Measurements from ENCODE around the gene CREBZF.

DNA sequence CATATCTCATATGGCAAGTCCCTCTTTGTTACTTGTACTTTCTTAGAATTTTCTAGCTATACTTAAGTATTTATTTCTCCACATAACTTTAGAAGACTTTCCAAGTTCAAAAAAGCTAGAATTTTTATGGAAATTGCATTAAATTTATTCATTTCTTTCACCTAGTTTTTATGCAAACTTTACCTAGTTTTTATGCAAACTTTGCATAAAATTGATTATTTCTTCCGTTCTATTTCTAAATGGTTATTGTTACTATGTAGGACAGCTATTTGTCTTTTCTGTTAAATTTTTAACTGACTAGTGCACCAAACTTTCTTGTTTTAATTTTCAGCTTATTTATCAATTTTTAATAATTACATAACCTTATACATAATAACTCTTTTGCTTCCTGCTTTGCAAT lies 3.2 kb upstream of the CREBZF start:
- TF ChIP-seq, protein P1, sequence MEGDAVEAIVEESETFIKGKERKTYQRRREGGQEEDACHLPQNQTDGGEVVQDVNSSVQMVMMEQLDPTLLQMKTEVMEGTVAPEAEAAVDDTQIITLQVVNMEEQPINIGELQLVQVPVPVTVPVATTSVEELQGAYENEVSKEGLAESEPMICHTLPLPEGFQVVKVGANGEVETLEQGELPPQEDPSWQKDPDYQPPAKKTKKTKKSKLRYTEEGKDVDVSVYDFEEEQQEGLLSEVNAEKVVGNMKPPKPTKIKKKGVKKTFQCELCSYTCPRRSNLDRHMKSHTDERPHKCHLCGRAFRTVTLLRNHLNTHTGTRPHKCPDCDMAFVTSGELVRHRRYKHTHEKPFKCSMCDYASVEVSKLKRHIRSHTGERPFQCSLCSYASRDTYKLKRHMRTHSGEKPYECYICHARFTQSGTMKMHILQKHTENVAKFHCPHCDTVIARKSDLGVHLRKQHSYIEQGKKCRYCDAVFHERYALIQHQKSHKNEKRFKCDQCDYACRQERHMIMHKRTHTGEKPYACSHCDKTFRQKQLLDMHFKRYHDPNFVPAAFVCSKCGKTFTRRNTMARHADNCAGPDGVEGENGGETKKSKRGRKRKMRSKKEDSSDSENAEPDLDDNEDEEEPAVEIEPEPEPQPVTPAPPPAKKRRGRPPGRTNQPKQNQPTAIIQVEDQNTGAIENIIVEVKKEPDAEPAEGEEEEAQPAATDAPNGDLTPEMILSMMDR (IDR thresholded peaks at IDR 0.05): no peak
- TF ChIP-seq, protein P2, sequence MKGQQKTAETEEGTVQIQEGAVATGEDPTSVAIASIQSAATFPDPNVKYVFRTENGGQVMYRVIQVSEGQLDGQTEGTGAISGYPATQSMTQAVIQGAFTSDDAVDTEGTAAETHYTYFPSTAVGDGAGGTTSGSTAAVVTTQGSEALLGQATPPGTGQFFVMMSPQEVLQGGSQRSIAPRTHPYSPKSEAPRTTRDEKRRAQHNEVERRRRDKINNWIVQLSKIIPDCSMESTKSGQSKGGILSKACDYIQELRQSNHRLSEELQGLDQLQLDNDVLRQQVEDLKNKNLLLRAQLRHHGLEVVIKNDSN (CRISPR knock-in tag; IDR thresholded peaks at IDR 0.05): no peak
- TF ChIP-seq, protein P3, sequence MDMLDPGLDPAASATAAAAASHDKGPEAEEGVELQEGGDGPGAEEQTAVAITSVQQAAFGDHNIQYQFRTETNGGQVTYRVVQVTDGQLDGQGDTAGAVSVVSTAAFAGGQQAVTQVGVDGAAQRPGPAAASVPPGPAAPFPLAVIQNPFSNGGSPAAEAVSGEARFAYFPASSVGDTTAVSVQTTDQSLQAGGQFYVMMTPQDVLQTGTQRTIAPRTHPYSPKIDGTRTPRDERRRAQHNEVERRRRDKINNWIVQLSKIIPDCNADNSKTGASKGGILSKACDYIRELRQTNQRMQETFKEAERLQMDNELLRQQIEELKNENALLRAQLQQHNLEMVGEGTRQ (CRISPR knock-in tag; IDR thresholded peaks at IDR 0.05): no peak
- TF ChIP-seq, protein P4, sequence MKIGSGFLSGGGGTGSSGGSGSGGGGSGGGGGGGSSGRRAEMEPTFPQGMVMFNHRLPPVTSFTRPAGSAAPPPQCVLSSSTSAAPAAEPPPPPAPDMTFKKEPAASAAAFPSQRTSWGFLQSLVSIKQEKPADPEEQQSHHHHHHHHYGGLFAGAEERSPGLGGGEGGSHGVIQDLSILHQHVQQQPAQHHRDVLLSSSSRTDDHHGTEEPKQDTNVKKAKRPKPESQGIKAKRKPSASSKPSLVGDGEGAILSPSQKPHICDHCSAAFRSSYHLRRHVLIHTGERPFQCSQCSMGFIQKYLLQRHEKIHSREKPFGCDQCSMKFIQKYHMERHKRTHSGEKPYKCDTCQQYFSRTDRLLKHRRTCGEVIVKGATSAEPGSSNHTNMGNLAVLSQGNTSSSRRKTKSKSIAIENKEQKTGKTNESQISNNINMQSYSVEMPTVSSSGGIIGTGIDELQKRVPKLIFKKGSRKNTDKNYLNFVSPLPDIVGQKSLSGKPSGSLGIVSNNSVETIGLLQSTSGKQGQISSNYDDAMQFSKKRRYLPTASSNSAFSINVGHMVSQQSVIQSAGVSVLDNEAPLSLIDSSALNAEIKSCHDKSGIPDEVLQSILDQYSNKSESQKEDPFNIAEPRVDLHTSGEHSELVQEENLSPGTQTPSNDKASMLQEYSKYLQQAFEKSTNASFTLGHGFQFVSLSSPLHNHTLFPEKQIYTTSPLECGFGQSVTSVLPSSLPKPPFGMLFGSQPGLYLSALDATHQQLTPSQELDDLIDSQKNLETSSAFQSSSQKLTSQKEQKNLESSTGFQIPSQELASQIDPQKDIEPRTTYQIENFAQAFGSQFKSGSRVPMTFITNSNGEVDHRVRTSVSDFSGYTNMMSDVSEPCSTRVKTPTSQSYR (CRISPR knock-in tag; IDR thresholded peaks at IDR 0.05): no peak
- TF ChIP-seq, protein P5, sequence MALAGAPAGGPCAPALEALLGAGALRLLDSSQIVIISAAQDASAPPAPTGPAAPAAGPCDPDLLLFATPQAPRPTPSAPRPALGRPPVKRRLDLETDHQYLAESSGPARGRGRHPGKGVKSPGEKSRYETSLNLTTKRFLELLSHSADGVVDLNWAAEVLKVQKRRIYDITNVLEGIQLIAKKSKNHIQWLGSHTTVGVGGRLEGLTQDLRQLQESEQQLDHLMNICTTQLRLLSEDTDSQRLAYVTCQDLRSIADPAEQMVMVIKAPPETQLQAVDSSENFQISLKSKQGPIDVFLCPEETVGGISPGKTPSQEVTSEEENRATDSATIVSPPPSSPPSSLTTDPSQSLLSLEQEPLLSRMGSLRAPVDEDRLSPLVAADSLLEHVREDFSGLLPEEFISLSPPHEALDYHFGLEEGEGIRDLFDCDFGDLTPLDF (CRISPR knock-in tag; IDR thresholded peaks at IDR 0.05): no peak
- TF ChIP-seq JUN (CRISPR knock-in tag; IDR thresholded peaks at IDR 0.05): no peak
